ENCODE results near the gene SENP5.

DNA sequence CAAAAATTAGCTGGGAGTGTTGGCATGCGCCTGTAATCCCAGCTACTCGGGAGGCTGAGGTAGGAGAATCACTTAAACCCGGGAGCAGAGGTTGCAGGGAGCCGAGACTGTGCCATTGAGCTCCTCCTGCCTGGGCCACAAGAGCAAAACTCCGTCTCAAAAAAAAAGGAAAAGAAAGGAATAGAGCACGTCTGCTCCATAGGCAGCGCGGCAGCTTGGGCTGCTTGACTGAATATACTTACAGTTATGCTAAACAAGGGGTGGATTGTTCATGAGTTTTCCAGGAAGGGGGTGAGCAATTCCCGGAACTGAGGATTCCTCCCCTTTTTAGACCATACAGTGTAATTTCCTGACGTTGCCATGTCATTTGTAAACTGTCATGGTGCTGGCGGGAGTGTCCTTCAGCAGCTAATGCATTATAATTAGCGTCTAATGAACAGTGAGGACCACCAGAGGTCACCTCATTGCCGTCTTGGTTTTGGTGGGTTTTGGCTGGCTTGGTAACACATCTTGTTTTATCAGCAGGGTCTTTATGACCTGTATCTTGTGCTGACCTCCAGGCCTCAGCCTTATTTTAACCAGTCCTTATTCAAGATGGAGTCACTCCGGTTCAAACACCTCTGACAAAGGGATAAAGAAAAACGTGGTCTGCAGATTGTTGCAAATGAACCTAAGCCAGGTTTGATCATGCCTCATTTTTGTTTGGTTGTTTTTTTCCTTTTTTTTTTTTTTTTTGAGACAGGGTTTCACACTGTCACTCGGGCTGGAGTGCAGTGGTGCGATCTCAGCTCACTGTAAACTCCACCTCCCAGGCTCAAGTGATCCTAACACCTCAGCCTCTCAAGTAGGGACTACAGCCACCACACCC is 24.9 kb upstream of the SENP5 start:
- TF ChIP-seq HNF4G (IDR thresholded peaks at IDR 0.05) (no peak), YY1 (IDR thresholded peaks at IDR 0.05) (no peak), FOXA1 (IDR thresholded peaks at IDR 0.05) (no peak), GABPA (IDR thresholded peaks at IDR 0.05 in 1 of 2, conservative IDR thresholded peaks at IDR 0.05 in 1 of 2) (no peak)
- TF ChIP-seq, protein P1, sequence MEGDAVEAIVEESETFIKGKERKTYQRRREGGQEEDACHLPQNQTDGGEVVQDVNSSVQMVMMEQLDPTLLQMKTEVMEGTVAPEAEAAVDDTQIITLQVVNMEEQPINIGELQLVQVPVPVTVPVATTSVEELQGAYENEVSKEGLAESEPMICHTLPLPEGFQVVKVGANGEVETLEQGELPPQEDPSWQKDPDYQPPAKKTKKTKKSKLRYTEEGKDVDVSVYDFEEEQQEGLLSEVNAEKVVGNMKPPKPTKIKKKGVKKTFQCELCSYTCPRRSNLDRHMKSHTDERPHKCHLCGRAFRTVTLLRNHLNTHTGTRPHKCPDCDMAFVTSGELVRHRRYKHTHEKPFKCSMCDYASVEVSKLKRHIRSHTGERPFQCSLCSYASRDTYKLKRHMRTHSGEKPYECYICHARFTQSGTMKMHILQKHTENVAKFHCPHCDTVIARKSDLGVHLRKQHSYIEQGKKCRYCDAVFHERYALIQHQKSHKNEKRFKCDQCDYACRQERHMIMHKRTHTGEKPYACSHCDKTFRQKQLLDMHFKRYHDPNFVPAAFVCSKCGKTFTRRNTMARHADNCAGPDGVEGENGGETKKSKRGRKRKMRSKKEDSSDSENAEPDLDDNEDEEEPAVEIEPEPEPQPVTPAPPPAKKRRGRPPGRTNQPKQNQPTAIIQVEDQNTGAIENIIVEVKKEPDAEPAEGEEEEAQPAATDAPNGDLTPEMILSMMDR (IDR thresholded peaks at IDR 0.05; ENCODE audit: low read depth, low read length, missing input control): no peak
- TF ChIP-seq, protein P2, sequence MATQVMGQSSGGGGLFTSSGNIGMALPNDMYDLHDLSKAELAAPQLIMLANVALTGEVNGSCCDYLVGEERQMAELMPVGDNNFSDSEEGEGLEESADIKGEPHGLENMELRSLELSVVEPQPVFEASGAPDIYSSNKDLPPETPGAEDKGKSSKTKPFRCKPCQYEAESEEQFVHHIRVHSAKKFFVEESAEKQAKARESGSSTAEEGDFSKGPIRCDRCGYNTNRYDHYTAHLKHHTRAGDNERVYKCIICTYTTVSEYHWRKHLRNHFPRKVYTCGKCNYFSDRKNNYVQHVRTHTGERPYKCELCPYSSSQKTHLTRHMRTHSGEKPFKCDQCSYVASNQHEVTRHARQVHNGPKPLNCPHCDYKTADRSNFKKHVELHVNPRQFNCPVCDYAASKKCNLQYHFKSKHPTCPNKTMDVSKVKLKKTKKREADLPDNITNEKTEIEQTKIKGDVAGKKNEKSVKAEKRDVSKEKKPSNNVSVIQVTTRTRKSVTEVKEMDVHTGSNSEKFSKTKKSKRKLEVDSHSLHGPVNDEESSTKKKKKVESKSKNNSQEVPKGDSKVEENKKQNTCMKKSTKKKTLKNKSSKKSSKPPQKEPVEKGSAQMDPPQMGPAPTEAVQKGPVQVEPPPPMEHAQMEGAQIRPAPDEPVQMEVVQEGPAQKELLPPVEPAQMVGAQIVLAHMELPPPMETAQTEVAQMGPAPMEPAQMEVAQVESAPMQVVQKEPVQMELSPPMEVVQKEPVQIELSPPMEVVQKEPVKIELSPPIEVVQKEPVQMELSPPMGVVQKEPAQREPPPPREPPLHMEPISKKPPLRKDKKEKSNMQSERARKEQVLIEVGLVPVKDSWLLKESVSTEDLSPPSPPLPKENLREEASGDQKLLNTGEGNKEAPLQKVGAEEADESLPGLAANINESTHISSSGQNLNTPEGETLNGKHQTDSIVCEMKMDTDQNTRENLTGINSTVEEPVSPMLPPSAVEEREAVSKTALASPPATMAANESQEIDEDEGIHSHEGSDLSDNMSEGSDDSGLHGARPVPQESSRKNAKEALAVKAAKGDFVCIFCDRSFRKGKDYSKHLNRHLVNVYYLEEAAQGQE (IDR thresholded peaks at IDR 0.05): no peak
- TF ChIP-seq, protein P3, sequence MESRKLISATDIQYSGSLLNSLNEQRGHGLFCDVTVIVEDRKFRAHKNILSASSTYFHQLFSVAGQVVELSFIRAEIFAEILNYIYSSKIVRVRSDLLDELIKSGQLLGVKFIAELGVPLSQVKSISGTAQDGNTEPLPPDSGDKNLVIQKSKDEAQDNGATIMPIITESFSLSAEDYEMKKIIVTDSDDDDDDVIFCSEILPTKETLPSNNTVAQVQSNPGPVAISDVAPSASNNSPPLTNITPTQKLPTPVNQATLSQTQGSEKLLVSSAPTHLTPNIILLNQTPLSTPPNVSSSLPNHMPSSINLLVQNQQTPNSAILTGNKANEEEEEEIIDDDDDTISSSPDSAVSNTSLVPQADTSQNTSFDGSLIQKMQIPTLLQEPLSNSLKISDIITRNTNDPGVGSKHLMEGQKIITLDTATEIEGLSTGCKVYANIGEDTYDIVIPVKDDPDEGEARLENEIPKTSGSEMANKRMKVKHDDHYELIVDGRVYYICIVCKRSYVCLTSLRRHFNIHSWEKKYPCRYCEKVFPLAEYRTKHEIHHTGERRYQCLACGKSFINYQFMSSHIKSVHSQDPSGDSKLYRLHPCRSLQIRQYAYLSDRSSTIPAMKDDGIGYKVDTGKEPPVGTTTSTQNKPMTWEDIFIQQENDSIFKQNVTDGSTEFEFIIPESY (IDR thresholded peaks at IDR 0.05): no peak
